GM21825 (cell line): ENCODE data around the gene GDPD5.

ENCODE experiments used
- ATAC-seq: cut with Tn5 transposase; IDR thresholded peaks from one replicate; pipeline ENCODE4 v1.9.1; 2021; ENCODE audit warnings: mild to moderate bottlenecking, moderate library complexity; ENCODE audit not compliant: unreplicated experiment

The GDPD5 gene

DNA sequence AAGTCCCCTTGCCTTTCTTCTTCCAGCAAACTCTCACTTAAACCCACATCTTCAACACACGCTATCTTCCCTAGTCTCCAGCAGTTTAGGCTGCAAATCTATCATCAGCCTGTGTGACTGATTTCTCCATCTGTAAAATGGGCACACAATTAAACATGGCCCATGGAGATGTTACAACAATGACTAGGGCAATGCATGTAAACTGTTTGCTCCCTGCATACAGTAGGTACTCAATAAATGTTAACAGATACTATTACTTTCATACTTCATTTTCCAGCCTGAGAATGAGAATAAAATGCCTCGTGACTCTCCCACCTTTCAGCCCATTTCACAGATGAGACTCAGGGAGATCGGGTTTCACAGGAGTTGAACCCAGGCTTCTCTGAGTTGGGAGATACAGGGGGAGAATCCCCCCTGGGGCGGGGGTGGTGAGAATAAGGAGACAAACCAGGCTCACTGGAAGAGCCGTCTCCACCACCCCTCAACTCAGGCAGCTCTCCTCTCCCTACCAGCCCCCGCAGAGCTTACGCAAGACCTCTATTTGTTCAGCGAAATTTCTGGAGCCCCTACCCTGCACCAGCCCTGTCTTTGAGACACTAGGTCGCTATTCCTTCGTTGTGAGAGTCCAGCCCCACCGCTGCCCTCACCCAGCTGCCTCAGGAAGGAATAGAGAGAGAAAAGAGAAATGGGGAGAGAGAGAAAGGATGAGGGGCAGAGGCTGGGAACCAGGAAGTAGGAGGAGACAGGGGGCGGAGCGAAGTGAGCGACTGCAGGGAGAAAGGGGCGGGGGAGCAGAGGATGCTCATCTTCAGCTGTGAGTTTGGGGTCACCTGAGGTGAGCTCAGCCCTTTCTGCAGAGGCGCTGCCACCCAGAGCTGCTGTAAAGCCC, 50.6 kb downstream of the GDPD5 start:
- ATAC-seq: no peak

DNA sequence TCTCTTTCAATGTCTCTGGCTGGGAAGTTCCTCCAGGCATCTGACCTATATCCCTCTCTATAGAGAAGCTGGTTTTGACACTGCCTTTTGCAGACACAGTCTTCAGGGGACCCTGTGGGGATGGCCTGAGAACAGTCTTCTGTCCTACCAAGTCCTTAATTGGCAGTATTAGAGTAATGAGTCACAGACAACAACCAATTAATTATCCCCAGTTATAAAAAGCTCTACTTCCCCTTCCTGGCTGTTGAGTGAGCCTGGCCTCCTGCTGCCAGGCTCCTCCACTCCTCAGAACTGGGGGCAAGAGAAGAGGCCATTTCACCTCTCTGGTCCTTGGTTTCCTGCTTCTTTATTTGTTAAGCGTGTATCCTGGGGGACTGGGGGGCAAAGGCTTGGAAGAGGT, 51.5 kb downstream of the GDPD5 start:
- ATAC-seq: no peak

DNA sequence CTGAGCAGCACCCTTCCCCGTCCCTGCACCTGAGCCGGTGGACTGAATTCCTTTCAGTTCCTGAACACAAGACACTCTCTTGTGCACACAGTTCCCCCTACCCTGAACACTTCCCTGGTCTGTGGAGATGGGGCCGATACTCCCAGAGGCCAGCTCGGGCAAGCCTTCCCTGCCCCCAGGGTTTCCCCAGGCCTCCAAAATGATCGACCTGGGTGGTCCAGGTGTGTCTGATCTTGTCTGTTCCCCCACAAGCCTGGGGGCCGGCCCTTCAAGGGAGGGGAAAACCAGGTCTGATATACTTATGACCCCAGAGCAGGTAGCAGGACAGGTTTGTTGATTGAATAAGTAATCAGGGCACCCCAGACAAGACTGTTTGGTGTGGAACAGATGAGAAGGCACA, 52.1 kb downstream of the GDPD5 start:
- ATAC-seq: no peak

DNA sequence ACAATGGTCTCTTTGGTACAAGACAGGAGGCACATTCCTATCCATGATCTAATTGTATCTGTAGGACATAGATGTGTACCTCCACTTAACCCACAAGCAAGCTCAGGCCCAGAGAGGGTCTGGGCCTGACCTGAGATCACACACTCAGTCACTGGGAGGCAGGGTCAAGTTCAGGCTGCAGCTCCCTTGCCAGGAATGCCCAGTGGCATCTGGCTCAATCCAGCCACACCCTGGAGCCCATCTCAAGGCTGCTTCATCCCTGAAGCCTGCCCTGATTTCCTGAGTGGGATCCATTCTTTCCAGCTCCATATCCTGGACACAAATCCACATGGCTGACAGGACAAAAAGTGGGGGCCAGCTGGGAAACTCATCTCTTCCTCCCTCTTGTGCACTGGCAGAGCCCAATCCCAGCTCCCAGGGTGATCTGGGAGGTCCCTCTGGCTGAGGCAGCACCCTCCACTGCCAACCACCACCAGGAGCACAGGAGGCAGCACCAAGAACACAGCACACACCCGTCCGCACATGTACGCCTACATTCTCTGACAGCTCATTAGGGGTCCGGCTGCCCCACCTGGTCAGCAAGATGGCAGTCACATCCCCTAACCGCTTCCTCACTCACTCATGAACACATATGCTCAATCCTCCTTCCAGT, 53.5 kb downstream of the GDPD5 start:
- no peak for ATAC-seq

DNA sequence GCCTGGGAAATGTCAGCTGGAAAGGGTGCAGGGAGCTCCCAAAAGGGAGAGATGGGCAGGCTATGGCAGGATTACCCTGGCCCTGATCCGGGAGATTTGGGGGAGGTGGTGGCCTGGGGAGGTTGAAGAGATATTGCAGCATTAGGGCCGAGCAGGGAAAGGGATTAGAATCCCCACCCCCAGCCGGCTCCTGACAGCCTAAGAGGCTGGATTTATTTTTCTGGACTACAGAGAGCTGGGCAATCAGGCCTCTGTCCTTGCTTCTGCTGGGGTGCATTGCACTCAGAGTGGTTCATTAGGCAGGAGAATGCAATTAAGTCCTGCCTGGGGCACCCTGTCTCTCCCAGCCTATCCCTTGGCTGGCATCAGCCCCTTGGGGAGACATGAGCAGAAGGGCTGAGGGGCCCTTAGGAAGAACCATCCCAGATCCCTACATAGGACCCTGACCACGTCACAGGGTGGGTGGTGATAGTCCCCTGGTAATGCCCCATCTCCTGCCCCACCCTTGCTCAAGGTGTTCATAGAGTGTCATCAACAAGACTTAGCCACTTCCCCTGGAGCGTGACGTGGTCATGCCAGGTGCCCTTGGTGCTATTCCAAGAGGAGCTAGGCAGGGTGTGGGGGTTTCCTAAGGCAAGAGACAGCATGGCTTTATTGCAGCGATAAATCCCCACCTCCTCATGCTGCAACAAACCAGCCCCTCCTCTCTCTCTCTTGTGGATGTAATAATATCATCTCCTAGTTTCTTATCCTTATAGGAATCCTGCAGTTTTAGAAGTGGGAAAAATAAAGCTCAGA, 54.4 kb downstream of the GDPD5 start:
- no peak for ATAC-seq

DNA sequence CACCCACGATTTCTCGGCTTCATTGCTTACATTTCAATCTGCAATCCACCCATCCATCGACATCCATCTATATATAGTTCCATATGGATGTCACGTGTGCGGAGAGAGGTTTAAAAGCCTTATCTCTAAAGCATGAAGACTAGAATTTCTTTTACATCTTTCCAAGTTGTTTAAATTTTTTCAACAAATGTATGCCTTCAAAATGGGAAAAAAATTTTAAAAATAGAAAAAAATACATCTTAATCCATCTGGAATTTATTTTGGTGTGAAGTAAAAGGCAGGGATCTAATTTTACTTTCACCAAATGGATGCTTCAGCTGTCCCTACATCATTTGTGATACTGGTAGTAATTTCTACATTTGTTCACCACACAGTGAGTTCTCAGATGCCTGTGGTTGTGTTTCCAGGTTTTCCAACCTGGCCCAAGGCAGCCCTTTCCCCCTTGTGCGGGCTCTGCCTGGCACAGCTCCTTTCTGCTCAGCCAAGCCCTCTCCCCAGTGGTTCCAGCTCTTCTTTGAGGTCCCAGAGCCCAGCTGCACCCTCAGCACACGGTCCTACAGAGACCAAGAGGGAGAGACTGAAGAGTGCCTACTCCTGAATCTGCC, 55.2 kb downstream of the GDPD5 start:
- ATAC-seq: no peak

DNA sequence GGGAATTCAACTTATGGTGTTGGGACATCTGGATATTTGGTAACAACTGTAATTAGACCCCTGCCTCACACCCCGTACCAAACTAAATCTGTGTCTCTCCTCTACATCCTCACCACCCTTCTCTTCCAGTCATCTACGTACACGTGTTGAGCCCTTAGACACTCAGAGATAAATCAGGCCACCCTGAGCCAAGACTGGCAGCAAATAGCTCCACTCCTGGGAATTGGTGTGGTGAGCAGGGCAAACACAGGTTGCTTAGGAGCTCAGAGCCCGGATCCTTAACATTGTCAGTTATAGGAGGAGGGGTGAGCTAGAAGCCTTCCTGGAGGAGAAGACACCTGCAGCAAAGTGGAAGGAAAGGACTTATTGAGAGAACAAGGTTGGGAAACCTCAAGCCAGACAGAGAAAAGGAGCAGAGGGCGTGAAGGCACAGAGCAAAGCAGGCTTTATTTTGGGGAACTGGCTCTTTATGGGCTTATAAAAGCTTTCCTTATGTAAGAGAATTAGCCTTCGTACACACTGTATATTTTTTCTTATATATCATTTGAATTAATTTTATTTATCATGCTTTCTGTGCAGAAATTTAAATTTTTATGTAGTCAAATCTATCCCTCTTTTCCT, 55.8 kb downstream of the GDPD5 start:
- ATAC-seq: no peak

DNA sequence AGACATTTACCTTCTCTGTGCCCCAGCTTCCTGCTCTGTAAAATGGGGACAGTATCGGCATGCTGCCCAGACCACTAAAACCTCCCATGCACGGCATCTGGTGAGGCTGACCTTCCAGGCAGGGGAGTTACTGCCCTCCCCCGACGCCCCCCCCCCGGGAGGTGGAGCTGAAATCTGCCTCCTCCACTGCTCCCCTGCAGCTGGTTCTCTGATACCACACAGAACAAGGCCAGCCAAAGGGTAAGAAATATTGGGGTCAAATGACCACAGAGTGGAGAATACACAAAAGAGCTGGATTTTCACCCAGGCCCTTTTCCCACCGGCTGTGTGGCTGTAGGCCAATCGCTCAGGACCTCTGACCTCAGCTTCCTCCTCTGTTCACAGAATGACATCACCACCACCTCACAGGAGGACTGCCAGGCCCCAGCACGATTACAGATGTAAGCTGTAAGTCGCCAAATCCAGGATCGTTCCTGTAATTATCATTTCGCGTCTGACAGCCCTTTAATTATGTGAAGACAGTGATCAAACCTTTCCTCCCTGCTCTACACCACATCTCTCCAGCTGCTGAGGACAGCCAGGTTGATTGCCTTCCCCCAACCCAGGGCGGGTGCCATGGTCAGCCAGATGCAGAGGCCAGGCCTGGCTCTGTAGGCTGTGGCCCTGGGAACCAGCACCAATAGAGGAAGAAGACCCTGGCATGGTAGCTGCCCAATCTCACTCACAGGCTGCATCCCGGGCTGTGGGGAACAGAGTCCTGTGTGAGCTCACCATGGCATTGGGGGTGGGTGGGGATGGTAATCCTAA, 57.0 kb downstream of the GDPD5 start:
- no peak for ATAC-seq

DNA sequence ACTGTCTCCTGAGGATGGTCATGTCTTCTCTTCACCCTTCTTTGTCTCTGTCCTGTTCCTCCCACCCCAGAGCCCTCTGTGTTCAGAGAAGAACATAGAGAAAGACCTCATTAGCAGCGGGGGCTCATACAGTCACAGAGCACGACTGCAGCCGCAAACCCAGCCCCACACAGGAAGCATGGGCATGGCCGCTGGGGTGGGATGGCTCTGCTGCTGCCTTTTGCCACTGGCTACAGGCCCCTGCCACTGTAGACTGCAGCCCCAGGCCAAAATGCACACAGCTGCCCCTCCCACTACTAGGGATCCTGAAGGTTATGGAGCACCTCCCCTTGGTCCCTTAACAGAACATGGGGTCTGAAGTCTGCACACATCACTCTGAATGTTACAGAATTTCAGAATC, 57.9 kb downstream of the GDPD5 start:
- ATAC-seq: no peak

DNA sequence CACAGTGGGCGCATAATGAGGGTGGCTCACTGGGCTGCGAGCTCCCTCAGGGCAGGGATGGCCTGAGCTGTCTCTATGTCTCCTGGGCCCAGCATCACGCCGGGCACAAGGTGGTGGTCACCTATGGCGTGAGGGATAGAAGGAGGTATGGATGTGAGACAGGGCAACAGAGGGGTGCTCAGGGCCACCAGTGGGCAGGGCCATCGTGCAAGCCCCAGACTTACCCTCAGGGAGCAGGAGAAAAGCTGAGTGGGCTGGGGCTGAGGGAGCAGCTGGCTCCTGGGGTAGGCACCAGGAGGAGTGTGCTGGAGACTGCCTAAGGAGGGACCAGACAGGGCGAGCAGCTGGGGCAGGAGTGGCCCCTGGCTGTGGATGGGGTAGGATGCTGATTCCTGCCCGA, 58.4 kb downstream of the GDPD5 start:
- no peak for ATAC-seq

DNA sequence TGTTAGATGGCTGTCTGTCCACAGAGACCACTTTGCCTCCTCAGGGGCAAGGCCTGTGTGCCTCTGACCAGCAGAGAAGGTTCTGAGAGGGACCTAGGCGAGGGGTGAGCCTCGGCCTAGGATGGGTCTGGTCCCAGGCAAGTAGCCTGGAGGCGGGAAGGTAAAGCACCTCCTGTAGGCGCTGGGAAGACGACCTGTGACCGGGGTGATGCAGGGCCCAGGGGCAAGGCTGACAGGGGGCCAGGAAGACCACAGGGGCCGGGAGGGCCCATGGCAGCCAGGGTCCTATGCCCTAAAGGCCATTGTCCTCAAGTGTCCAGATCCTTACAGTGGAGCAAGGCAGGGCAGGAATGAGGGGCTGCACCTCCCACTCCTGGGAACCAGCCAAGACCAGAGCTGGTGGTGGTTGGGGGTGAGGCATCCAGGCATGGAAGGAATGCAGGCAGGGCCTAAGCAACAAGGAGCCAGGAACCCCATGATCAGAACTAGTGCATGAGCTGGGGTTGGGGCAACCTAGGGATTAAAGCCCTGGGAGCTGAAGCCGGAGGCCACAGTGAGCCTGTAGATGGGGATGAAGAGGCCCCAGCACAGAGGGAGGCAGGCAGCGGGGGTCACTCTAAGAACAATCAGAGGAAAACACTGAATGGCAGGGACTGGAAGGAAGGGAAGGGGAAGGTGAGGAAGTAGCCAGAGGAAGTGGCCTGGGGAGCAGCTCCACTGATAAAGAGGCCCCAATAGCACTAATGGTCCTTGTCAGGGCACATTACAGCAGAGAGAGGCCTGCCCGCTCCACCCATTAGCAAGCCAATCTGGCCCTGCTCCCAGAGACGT, 59.8 kb downstream of the GDPD5 start:
- ATAC-seq: no peak

DNA sequence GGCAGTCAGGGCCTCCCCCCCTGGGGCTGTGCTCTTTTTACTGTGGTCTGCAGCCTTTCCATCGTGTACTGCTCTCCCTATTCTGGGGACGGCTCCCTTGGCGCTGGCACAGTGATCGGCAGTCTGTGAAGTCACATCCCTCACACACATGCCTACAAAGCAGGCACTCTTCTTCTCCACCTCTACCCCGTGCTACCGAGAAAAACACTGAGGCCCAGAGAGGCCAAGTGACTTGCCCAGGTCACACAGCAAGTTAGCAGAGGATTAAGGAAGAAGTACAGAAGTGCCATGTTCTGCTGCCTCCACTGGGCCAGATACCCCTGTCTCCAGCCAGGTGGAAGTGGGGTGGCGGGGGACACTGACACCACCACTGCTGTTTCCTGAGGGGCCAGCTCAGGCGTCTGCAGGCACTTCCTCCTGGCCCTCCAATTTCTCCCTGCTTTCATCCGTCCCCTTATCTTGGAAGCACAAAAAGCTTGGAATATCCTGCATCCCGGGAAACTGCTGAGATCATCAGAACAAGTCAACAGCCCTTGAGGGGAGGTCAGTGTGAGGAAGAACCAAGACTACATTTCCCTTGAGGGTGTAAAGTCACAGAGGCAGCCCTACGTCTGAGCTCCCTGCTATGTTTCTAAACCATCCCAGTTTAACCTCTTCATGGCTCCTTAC, 62.5 kb downstream of the GDPD5 start:
- no peak for ATAC-seq

DNA sequence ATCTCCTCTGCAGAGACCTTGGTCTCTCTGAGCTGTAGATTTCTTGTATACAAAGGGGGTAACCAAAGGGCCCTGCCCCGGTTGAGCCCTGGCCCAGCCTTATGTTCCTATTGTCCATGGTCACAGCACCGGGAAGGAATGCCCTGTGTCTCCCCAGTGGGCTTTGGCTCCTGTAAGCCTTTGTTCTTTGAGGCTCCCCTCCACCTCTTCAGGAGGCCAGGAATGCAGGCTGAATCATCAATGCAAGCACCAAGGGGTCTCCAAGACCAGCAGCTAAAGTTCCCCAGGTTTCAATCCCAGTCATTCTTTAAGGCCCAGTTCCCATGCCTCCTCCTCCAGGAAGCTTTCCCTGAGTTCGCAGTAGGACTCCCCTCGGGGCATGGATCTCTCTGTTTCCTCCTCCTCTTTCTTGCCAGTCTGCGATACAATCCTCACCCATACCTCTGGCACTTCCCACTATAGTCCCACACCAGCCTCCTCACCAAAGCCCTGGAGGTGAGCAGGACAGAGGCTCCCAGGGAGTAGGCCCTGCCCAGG, 63.6 kb downstream of the GDPD5 start:
- no peak for ATAC-seq

DNA sequence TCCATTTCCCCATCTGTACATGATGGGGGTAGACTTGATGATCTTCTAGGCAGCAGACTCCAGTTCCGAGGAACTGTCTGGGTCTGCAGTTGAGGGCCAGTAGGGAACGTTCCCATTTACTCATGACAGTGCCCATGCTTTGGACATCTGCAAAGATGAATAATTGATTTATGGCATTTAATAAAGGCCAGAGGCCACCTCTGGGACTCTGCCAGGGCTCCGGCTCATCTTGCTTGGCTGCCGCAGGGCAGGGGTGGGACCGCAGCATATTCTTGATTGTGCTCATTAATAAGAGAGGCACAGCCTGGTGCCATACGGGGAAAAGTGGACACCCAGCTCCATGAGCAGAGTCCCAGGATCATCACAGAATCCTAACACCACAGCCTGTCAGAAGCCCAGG, 64.6 kb downstream of the GDPD5 start:
- ATAC-seq: no peak

DNA sequence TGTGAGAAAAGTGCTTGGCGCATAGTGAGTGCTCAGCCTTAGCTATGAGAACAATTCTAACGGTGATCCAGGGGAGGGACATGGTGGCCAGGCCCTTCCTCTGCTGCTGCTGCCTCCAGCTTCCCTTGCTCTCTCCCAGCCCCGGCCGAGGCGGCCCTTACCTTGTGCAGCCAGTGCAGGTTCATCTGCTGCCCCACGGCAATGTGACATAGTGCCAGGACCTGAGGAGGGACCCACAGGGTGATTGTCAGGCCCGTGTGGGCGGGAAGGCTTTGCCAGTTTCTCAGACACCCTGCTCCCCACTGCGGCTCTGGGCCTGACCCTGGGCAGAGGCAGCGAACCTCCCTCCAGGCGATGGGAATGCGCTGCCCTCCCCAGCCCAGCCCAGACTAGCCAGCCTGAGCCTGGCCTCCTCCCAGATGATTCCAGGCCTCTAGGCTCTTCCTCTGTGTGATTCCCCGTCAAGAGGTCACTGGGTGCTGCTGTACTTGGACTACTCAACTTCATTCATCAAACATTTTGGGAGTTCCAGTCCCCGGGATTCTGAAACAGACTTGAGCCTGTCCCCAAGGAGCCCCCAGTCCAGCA, 69.1 kb downstream of the GDPD5 start:
- ATAC-seq: no peak

DNA sequence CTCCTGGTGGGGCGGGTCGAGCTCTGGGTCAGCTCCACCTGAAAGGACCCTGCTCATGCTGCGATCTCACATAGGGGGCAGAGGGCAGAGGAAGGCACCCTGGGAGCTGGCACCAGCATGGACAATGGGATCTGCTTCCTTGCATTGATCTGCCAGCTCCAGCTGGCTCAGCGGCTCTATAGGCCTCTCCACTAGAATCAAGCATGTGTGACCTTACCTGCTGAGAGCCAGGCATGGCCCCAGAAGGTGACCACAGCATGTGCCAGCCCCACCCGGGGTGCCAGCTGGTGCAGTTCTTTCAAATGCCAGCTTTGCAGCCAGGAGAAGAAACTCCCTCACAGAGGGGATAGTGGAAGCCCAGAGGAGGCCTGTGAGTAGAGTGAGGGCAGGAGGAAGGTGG, 70.8 kb downstream of the GDPD5 start:
- no peak for ATAC-seq

DNA sequence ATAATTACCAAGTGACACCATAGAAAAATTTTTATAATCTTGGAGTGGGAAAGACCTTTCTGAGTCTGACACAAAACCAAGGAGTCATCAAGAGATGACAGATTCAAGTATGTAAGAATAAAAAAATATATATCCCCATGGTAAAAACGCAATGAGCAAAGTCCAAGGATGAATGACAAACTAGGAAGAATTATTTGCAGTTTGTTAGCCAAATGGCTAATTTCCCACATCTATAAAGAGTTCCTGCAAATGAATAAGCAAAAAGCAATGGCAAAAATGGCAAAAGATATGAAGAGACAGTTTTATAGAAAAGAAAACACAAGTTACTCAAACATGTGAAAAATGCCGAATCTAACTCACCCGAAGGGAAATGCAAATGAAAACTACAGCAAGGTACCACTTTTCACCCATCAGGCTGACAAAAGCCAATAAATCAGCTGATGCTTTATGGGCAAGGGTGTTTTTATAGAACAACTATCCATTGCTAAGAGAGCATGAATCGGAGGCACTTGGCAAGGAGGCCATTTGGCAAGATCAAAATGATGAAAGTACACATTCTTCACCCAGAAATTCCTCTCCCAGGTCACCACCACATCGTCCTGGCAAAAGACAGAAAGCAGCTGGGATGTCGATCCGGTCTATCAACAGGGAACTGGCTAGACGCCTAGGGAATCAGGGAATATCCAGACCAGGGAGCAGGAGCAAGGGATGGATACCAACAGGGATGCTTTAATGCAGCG, 71.7 kb downstream of the GDPD5 start:
- ATAC-seq: no peak
